HG03354 (cell line): ENCODE results near the gene AP2M1.

ENCODE experiments used
- ATAC-seq: cut with Tn5 transposase; IDR thresholded peaks from one replicate; pipeline ENCODE4 v1.9.1; 2021; ENCODE audit warnings: mild to moderate bottlenecking; ENCODE audit not compliant: unreplicated experiment, poor library complexity, severe bottlenecking

Gene AP2M1

DNA sequence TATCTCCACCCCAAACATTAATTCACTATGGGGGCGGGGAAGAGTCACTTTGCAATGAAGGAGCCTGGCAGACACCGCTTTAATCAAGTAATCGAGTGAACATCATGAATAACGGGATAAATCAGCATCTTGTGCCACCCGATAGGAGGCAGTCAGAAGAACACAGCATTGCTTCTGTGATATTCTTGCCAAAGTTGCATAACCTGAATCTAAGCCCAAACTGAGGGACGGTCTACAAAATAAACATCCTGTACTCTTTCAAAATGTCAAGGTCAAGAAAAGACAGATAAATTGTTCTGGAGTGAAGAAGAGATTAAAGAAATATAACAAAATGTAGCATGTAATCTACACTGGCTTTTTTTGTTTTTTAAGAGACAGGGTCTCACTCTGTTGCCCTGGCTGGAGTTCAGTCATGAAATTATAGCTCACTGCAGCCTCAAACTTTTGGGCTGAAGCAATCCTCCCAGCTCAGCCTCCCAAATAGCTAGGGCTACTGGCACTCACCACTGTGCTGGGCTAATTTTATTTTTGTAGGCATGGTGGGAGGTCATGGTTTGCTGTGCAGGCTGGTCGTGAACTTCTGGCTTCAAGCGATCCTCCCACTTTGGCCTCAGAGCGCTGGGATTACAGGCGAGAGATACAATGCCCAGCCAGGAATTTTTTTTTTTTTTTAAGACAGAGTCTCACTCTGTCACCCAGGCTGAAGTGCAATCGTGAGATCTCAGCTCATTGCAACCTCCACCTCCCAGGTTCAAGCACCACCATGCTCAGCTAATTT lies 34.7 kb downstream of the AP2M1 start:
- ATAC-seq = no peak

DNA sequence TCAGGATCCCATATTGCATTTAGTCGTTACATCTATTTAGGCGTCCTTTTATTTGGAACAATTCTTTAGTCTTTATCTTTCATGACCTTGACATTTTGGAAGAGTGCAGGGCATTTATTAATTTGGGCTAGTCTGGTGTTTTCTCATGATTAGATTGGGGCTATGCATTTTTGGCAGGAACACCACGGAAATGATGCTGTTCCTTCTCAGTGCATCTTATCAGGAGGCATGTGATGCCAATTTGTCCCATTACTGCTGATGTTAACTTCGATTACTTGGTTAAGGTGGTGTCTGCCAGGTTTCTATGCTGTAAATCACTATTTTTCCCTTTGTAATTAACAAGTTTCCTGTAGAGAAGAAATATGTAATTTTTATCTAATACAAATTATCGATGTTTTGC lies 36.6 kb downstream of the AP2M1 start:
- no peak for ATAC-seq

DNA sequence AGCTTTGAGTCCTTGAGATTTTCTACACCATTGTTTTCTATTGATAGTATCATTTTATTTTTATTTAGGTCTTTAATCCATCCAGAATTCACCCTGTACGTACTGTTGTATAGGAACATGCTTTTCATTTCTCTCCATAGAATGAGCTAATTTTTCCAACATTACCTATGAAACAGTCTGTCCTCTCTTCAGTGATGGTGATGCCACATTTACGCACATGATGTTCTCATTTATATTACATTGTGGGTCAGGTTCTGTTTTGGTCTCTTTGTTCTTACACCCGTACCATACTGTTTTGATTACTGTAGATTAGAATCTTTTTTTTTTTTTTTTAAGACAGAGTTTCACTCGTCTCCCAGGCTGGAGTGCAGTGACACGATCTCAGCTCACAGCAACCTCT lies 37.1 kb downstream of the AP2M1 start:
- ATAC-seq = no peak

DNA sequence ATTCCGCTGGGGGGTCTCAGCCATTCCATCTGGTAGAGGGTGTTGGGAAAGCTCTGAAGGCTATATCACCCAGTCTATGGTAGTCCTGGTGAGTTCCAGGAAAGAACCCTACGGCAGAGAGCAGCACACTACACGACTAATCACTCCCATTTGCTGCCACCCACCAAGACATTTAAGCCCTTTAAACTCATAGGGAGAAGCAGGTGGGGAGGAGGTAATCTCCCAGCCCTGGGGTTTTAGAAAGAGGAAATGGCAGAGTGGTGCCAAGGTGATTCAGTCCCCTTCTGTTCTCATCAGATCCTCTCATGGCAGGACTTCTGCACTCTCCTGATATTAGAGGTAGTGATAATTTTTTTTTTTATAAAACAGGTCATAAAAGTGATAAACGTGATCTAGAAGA lies 44.2 kb downstream of the AP2M1 start:
- no peak for ATAC-seq

DNA sequence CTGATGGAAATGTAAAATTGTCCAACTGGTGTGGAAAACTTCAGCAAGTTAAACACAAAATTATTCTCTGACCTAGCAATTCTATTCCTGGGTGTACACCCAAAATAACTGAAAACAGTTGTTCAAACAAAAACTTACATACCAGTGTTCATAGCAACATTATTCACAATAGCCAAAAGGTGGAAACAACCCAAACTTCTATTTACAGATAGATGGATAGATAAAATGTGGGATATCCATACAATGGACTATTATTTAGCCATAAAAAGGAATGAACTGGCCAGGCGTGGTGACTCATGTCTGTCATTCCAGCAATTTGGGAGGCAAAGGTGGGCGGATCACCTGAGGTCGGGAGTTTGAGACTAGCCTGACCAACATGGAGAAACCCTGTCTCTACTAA lies 47.9 kb downstream of the AP2M1 start:
- ATAC-seq = no peak

- no peak for ATAC-seq
These were observed 49.3 kb downstream of the AP2M1 start for GRCh38 chr3:184223946-184224345.

DNA sequence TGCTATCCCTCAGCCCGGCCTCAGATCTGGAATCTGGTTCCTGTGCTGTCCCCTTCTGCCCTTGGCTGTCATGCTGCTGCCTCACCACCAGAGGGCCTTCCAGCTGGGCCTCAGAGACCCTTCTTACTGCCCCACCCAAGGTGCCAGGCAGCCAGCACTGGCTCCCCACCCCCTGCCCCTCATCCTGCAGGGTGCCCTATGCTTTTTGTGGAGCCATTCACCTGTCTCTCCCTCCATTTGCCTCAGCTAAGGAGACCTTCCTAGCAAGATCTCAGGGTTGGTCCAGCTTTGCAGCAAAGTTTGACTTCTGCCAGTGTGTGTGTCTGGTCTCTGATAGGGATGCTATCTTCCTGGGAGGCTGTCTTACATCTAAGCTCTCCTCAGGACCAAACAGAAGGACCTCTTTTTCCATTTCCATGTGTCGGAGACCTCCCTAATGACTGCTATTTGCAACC lies 52.9 kb downstream of the AP2M1 start:
- no peak for ATAC-seq

DNA sequence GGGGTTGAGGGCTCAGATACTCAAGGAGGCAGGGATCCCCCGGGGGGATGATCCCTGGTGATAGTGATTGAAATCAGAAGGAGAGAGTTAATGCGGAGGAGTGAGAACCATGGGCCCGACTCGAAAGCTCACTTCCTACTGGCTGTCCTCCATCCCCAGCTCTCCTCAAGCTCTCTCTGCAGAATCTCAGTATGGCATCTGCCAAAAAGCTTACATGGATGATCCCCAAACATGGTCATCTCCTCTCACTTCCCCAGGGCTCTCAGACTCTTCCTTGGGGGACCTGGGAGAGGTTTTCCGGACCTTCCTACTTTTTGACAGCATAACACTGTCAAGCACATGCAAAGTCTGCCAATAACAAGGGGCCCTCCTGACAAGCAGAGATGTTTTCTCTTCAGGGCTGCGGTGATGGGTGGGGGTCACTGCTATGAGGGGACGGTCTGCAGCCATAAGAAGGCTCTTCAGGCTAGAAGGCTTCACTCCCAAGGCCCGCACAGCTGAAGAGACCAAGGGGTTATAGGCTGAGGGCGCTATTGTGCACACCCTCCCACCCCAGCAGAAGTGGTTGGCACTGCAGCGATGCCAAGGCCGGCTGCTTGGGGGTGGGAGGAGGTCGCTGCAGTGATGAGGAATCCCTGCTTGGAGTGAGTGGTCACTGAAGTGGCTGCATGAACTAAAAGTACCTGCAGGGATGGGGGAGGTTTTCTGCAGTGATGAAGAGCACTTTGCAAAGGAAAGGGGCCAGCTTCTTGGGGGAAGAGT lies 53.9 kb downstream of the AP2M1 start:
- no peak for ATAC-seq

DNA sequence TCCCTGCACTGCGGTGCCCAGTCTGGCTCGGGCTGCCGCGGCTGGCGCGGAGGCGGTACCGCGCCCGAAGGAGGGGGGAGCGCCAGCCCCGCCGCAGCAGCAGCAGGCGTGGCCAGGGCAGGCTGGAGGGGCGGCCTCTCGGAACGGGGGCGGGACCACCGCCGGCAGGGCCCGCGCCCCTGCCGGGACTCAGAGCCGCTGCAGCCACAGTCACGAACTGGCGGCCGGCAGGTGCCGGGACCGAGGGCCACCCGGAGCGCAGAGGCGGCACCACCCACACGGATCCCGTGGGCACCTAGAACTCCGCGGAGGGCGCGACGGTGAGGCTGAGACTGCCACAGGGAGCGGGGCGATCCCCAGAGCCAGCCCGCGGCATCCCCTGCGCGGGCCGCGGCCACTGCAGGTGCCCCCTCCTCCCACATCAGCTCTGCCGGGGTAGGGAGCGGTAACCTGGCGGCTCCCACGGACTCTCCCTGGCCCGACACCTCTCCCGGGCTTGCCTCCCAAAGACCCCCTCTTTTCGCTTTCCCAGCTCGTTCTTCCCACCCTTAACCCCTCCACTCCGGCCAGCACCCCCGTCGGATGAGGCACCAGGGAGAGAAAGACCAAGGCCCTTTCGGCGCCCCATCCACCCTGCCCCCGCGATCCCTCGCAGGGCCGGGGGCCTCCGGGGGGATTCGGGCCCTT lies 54.9 kb downstream of the AP2M1 start, which contains the start of gene VWA5B2:
TSS of gene VWA5B2 (plus strand) at position 192 of the 687 bp plus-strand sequence. CDS start 944 bp downstream, outside the sequence.
- peak; percentile 86 for ATAC-seq

- ATAC-seq = no peak
These were observed 55.5 kb downstream of the AP2M1 start for GRCh38 chr3:184230081-184230602.

- ATAC-seq = no peak
These were observed 56.2 kb downstream of the AP2M1 start for GRCh38 chr3:184230603-184231528.

GRCh38 chr3:184231671-184232070 lies 57.0 kb downstream of the AP2M1 start:
- ATAC-seq = no peak

DNA sequence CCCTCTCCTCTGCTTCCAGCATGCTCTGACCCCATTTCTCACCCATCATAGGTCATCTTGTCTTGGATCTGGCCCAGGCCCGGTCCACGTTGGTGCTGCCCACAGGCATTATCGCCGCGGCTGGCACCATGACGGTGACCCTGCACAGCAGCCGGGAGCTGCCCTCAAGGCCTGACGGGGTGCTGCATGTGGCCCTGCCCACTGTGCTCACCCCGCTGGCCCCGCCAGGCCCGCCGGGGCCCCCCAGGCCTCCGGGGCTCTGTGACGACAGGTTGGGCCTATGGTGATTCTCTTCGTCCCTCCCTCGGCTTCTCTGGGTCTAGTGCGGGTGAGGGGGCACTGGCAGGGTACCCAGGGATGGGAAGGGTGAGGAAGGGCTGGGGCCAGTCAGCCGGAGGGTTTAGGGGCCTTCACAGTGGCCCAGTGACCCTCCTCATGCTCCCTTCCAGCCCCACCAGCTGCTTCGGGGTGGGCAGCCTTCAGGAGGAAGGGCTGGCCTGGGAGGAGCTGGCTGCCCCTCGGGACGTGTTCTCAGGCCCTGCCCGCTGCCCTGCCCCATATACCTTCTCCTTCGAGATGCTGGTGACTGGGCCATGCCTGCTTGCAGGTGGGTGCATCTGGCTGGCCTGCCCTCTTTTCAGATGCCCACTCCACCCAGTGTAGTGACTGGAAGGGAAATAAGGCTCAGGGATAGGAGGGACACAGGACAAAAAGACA lies 58.6 kb downstream of the AP2M1 start:
- no peak for ATAC-seq
